ENCODE results near the gene SMCP. TPM values are rescaled to one million over a fixed set of nuclear protein-coding genes. Genes with fewer than 3 reads are reported as not detected.

The SMCP gene
- total and polyA plus RNA-seq, 2 donors (not counting 1 experiment from before 2014, with no cell fraction given), result not detected

- CTCF ChIA-PET, result interaction anchor here (2.3 kb wide), 1 partner anchor 9 kb away, joined by 10 read pairs; no protein-coding TSS in a partner anchor
- intact Hi-C loops (cut with micrococcal nuclease), result no loop called here
- no peak for ATAC-seq (ENCODE audit: low read depth)
Measured at GRCh38 chr1:152879559-152880198, 1.6 kb downstream of the SMCP start.

DNA sequence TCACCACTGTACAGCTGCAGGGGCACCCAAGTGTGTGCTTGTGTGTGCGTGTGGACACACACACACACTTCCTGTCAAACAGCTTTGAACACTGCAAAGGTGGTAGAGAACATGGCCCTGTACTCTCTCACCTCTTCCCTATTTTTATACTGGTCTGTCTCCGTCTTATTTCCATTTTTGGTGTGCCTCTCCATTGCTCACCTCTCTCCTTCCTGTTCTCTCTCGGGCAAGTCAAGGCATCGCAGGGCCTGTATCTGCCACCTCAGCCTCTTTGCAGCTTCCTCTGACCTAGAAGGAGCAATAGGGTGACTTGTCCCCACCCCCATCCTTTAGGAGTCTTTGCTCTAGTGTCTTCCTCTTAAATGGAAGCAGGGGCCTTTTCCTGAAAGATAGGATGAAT, 2.2 kb downstream of the SMCP start:
- DNase-seq (no peak), ATAC-seq (ENCODE audit: low read depth) (no peak)
- peaks cover 21% of the 10 kb centered on the region for H3K27me3 Mint-ChIP-seq
- H3K27ac Mint-ChIP-seq, result no peak overlapping the region
- CTCF ChIA-PET, result interaction anchor here (2.3 kb wide), 1 partner anchor 10 kb away, joined by 10 read pairs; no protein-coding TSS in a partner anchor
- H3K4me3 ChIP-seq (ENCODE audit: control extremely low read depth in 1 of 5, extremely low read depth in 1 of 5, insufficient read depth in 1 of 5, low read depth in 2 of 5, low read length in 4 of 5), result no peak overlapping the region
- H3K27ac ChIP-seq (ENCODE audit: low read length in 2 of 2), result no peak overlapping the region
- 77% methylated on average over 4 of the region's 4 CpGs for WGBS (ENCODE audit: insufficient coverage)
- intact Hi-C loops (cut with micrococcal nuclease), result no loop called here
- no peaks in the 10 kb centered on the region for H3K4me1 ChIP-seq (ENCODE audit: control insufficient read depth in 2 of 2, insufficient read depth in 2 of 2, low read length in 2 of 2)
- no peak overlapping the region for H3K4me3 Mint-ChIP-seq
- POLR2A ChIA-PET, result no interaction called here
- H3K79me2 ChIP-seq (ENCODE audit: control insufficient read depth, insufficient read depth, low read length), result no peaks in the 10 kb centered on the region
- peaks cover 2% of the 10 kb centered on the region for H3K4me1 Mint-ChIP-seq
- no peak overlapping the region for H2AFZ ChIP-seq (ENCODE audit: insufficient read depth, low read depth, low read length, poor library complexity, severe bottlenecking)
- H4K20me1 ChIP-seq (ENCODE audit: control insufficient read depth, insufficient read depth, low read length, poor library complexity, severe bottlenecking), result no peaks in the 10 kb centered on the region
- no peaks in the 10 kb centered on the region for H3K36me3 ChIP-seq (replicated peaks in 1 of 2; ENCODE audit: control extremely low read depth in 1 of 2, control insufficient read depth in 1 of 2, extremely low read depth in 1 of 2, insufficient read depth in 2 of 2, low read length in 1 of 2)
- H3K27me3 ChIP-seq (replicated peaks in 1 of 4; ENCODE audit: control extremely low read depth in 1 of 4, control insufficient read depth in 3 of 4, insufficient read depth in 4 of 4, low read length in 3 of 4), result peaks cover 0 to 3% (median under 1%) of the 10 kb centered on the region in 4 experiments
- no peaks in the 10 kb centered on the region for H3K9me3 Mint-ChIP-seq (ENCODE audit: insufficient read depth)
- H3K9ac ChIP-seq (ENCODE audit: low read length), result no peak overlapping the region
- no peak overlapping the region for H3K4me2 ChIP-seq (replicated peaks; ENCODE audit: low read depth, low read length, poor library complexity, severe bottlenecking)
- H3K9me3 ChIP-seq (ENCODE audit: control extremely low read depth in 1 of 3, control insufficient read depth in 2 of 3, insufficient read depth in 1 of 3, low read length in 2 of 3), result no peaks in the 10 kb centered on the region
- no peak for TF ChIP-seq EZH2 (IDR thresholded peaks at IDR 0.05; ENCODE audit: borderline replicate concordance, insufficient read depth, low read depth, low read length, poor library complexity, severe bottlenecking)
- TF ChIP-seq, protein P1, sequence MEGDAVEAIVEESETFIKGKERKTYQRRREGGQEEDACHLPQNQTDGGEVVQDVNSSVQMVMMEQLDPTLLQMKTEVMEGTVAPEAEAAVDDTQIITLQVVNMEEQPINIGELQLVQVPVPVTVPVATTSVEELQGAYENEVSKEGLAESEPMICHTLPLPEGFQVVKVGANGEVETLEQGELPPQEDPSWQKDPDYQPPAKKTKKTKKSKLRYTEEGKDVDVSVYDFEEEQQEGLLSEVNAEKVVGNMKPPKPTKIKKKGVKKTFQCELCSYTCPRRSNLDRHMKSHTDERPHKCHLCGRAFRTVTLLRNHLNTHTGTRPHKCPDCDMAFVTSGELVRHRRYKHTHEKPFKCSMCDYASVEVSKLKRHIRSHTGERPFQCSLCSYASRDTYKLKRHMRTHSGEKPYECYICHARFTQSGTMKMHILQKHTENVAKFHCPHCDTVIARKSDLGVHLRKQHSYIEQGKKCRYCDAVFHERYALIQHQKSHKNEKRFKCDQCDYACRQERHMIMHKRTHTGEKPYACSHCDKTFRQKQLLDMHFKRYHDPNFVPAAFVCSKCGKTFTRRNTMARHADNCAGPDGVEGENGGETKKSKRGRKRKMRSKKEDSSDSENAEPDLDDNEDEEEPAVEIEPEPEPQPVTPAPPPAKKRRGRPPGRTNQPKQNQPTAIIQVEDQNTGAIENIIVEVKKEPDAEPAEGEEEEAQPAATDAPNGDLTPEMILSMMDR (IDR thresholded peaks at IDR 0.05), result no peak

More at GRCh38 chr1:152879559-152880198, 1.6 kb downstream of the SMCP start:
- Histone ChIP-seq H3K9ac (ENCODE audit: low read length) (no peak overlapping the region), H3K79me2 (ENCODE audit: control insufficient read depth, insufficient read depth, low read length) (no peaks in the 10 kb centered on the region), H3K4me2 (replicated peaks; ENCODE audit: low read depth, low read length, poor library complexity, severe bottlenecking) (no peak overlapping the region), H3K36me3 (replicated peaks in 1 of 2; ENCODE audit: control extremely low read depth in 1 of 2, control insufficient read depth in 1 of 2, extremely low read depth in 1 of 2, insufficient read depth in 2 of 2, low read length in 1 of 2) (no peaks in the 10 kb centered on the region), H3K27me3 (replicated peaks in 1 of 4; ENCODE audit: control extremely low read depth in 1 of 4, control insufficient read depth in 3 of 4, insufficient read depth in 4 of 4, low read length in 3 of 4) (peaks cover 0 to 3% (median 1%) of the 10 kb centered on the region in 4 experiments), H3K27ac (ENCODE audit: low read length in 2 of 2) (no peak overlapping the region), H3K4me1 (ENCODE audit: control insufficient read depth in 2 of 2, insufficient read depth in 2 of 2, low read length in 2 of 2) (no peaks in the 10 kb centered on the region), H4K20me1 (ENCODE audit: control insufficient read depth, insufficient read depth, low read length, poor library complexity, severe bottlenecking) (no peaks in the 10 kb centered on the region), H3K4me3 (ENCODE audit: control extremely low read depth in 1 of 5, extremely low read depth in 1 of 5, insufficient read depth in 1 of 5, low read depth in 2 of 5, low read length in 4 of 5) (no peak overlapping the region), H3K9me3 (ENCODE audit: control extremely low read depth in 1 of 3, control insufficient read depth in 2 of 3, insufficient read depth in 1 of 3, low read length in 2 of 3) (no peaks in the 10 kb centered on the region), H2AFZ (ENCODE audit: insufficient read depth, low read depth, low read length, poor library complexity, severe bottlenecking) (no peak overlapping the region)
- no peaks in the 10 kb centered on the region for H3K9me3 Mint-ChIP-seq (ENCODE audit: insufficient read depth)
- peaks cover 2% of the 10 kb centered on the region for H3K4me1 Mint-ChIP-seq
- TF ChIP-seq EZH2 (IDR thresholded peaks at IDR 0.05; ENCODE audit: borderline replicate concordance, insufficient read depth, low read depth, low read length, poor library complexity, severe bottlenecking), result no peak
- TF ChIP-seq, protein P1 (IDR thresholded peaks at IDR 0.05), result no peak
- no peak overlapping the region for H3K4me3 Mint-ChIP-seq
- POLR2A ChIA-PET, result no interaction called here
- H3K27me3 Mint-ChIP-seq, result peaks cover 23% of the 10 kb centered on the region
- H3K27ac Mint-ChIP-seq, result no peak overlapping the region
- no peak for DNase-seq
